GM23338 (cell line): ENCODE data around the gene XKR7. TPM values are rescaled to one million over a fixed set of nuclear protein-coding genes. Genes with fewer than 3 reads are reported as not detected.

Experiments used
- ATAC-seq: fragments of 200-7000 bp; cut with Tn5 transposase; 3 replicates; pipeline ENCODE4 v1.9.1; 2020
- DNase-seq: peaks from one replicate; pipeline ENCODE4 v3.0.0-alpha.2; 2015; ENCODE audit warnings: low spot score
- H2AFZ ChIP-seq: fragments of 200-600 bp; sonication (generic); 2 replicates; pipeline ENCODE4 v1.8.0; 2016; ENCODE audit warnings: antibody characterized with exemption, mild to moderate bottlenecking, moderate library complexity
- H3F3A ChIP-seq: fragments of 200-600 bp; sonication (generic); replicated peaks from 2 replicates; pipeline ENCODE4 v1.8.0; 2017; ENCODE audit warnings: antibody characterized with exemption, mixed run types, low read depth
- H3K27ac ChIP-seq: fragments of 200-600 bp; sonication (generic); 2 replicates; pipeline ENCODE4 v1.6.1; 2016; ENCODE audit warnings: low read depth
- H3K27me3 ChIP-seq: fragments of 200-600 bp; sonication (generic); 2 replicates; pipeline ENCODE4 v1.8.0; 2016; ENCODE audit warnings: mild to moderate bottlenecking, mixed run types, moderate library complexity; ENCODE audit not compliant: insufficient read depth
- H3K36me3 ChIP-seq: fragments of 200-600 bp; sonication (generic); 2 replicates; pipeline ENCODE4 v1.8.0; 2016; ENCODE audit warnings: mild to moderate bottlenecking; ENCODE audit not compliant: insufficient read depth
- H3K4me1 ChIP-seq: fragments of 200-600 bp; sonication (generic); 2 replicates; pipeline ENCODE4 v1.8.0; 2016; ENCODE audit warnings: mild to moderate bottlenecking, moderate library complexity; ENCODE audit not compliant: insufficient read depth
- H3K4me2 ChIP-seq: fragments of 200-600 bp; sonication (generic); 2 replicates; pipeline ENCODE4 v1.7.1; 2017; ENCODE audit warnings: mixed run types
- H3K4me3 ChIP-seq: fragments of 200-600 bp; sonication (generic); 2 replicates; pipeline ENCODE4 v1.6.1; 2016; ENCODE audit warnings: mixed run types
- H3K79me2 ChIP-seq: fragments of 200-600 bp; sonication (generic); replicated peaks from 2 replicates; pipeline ENCODE4 v1.8.0; 2017; ENCODE audit warnings: mild to moderate bottlenecking; ENCODE audit not compliant: insufficient read depth
- H3K9me2 ChIP-seq: fragments of 200-600 bp; sonication (generic); 2 replicates; pipeline ENCODE4 v1.8.0; 2017; ENCODE audit not compliant: insufficient read depth
- H4K20me1 ChIP-seq: fragments of 200-600 bp; sonication (generic); replicated peaks from 2 replicates; pipeline ENCODE4 v1.8.0; 2017; ENCODE audit warnings: mild to moderate bottlenecking; ENCODE audit not compliant: insufficient read depth
- H3K27ac Mint-ChIP-seq: 2 replicates; pipeline ENCODE4 v1.8.0; 2020; ENCODE audit warnings: inconsistent platforms, mild to moderate bottlenecking, moderate library complexity, mixed read lengths
- H3K27me3 Mint-ChIP-seq: 3 replicates; pipeline ENCODE4 v1.8.0; 2022; ENCODE audit warnings: low read depth, mild to moderate bottlenecking, moderate library complexity, mixed read lengths, inconsistent platforms; ENCODE audit not compliant: insufficient read depth, poor library complexity
- H3K36me3 Mint-ChIP-seq: 3 replicates; pipeline ENCODE4 v1.8.0; 2021; ENCODE audit warnings: low read depth, mild to moderate bottlenecking, inconsistent platforms, moderate library complexity, mixed read lengths
- H3K4me1 Mint-ChIP-seq: 3 replicates; pipeline ENCODE4 v1.8.0; 2020; ENCODE audit warnings: mild to moderate bottlenecking, inconsistent platforms, mixed read lengths
- H3K4me3 Mint-ChIP-seq: 3 replicates; pipeline ENCODE4 v1.8.0; 2021; ENCODE audit warnings: moderate library complexity, mild to moderate bottlenecking, inconsistent platforms, mixed read lengths
- H3K9me3 Mint-ChIP-seq: 3 replicates; pipeline ENCODE4 v1.8.0; 2020; ENCODE audit warnings: moderate library complexity, mild to moderate bottlenecking, inconsistent platforms, mixed read lengths
- CREB1 ChIP-seq: fragments of 250-450 bp; sonication (Bioruptor Pico); IDR thresholded peaks from 2 replicates; pipeline ENCODE4 v1.5.0; 2020; ENCODE audit warnings: low read depth, mild to moderate bottlenecking, moderate library complexity
- EZH2phosphoT487 ChIP-seq: fragments of 200-600 bp; sonication (generic); IDR thresholded peaks from one replicate; pipeline ENCODE4 v1.8.1; 2018; ENCODE audit warnings: antibody characterized with exemption; ENCODE audit not compliant: unreplicated experiment
- JUNB ChIP-seq: IDR thresholded peaks from one replicate; pipeline ENCODE4 v1.6.1; 2016; ENCODE audit warnings: antibody characterized with exemption; ENCODE audit not compliant: unreplicated experiment
- POLR2AphosphoS5 ChIP-seq: IDR thresholded peaks from 2 replicates; pipeline ENCODE4 v1.6.1; 2016; ENCODE audit warnings: antibody characterized with exemption, low read depth
- ZNF114 ChIP-seq: fragments of 250-450 bp; sonication (Bioruptor Pico); IDR thresholded peaks from 2 replicates; pipeline ENCODE4 v1.5.0; 2020; ENCODE audit warnings: mild to moderate bottlenecking, moderate library complexity
- polyA plus RNA-seq: library from polyadenylated mRNA; unstranded; fragments of >200 nt; fragmentation: Nextera tagmentation; extraction: Ambion mirVana; gene quantifications from 2 replicates; pipeline ENCODE4 v1.2.1, GENCODE V29; 2016
- total RNA-seq: library from RNA; depleted of rRNA; stranded (reverse); fragments of >200 nt; shearing (Covaris generic); gene quantifications from 2 replicates; pipeline ENCODE4 v1.2.3, GENCODE V29; 2014
- TF ChIP-seq, protein P1 (sequence below): fragments of 250-450 bp; sonication (Bioruptor Pico); IDR thresholded peaks from 2 replicates; pipeline ENCODE4 v1.5.0; 2020; ENCODE audit warnings: mild to moderate bottlenecking, moderate library complexity
- TF ChIP-seq, protein P2 (sequence below), 2 experiments: fragments of 200-600 bp in 1 of 2; sonication (generic) in 1 of 2; conservative IDR thresholded peaks; 2 replicates each; pipeline versions ENCODE4 v1.5.1 to v1.6.1; 2016 to 2017; ENCODE audit warnings: antibody characterized with exemption in 2 of 2, low read depth in 2 of 2, mild to moderate bottlenecking in 2 of 2, moderate library complexity in 1 of 2

XKR7 gene
- total and polyA plus RNA-seq, 2 experiments from 2014 or later: 0.61 to 3.9 TPM

DNA sequence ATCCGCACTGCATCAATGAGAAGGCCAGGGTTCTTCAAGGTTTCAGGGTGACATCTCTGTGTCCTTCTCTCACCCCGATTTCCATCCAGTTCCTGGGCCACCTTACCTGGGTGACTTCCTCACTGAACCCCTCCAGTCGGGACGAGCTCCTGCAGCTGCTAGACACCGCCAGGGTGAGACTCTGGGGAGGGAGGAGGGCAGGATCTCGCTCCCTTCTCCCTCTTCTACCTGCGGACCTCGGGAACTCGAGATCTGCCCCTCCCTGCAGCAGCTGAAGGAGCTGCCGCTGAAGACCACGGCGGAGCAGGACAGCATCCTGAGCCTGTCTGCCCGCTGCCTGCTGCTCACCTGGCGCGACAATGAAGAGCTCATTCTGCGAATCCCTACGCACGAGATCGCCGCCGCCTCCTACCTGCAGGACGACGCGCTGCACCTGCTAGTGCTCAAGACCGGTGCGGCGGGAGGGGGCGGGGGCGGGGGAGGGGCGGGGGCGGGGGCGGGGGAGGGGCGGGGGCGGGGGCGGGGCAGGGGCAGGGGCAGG, 49.8 kb downstream of the XKR7 start:
- Mint-ChIP-seq H3K9me3 (peaks cover 14% of the 10 kb centered on the region; the same call in 2 of the 3 replicates), H3K4me1 (peaks cover 21% of the 10 kb centered on the region), H3K36me3 (peaks cover 8% of the 10 kb centered on the region; the same call in 1 of the 3 replicates), H3K27me3 (peaks cover 5% of the 10 kb centered on the region), H3K4me3 (peak overlapping the region; percentile 86), H3K27ac (peak overlapping the region; percentile 46)
- Histone ChIP-seq H3K79me2 (no peaks in the 10 kb centered on the region; the same call in 1 of the 2 replicates), H3K9me2 (no peaks in the 10 kb centered on the region), H3K27ac (no peak overlapping the region), H3K4me3 (peak overlapping the region; percentile 93), H3K4me1 (peaks cover 19% of the 10 kb centered on the region), H4K20me1 (peaks cover 3% of the 10 kb centered on the region; the same call in 1 of the 2 replicates), H2AFZ (peak overlapping the region; percentile 96), H3F3A (peaks cover 17% of the 10 kb centered on the region; the same call in 1 of the 2 replicates), H3K36me3 (no peaks in the 10 kb centered on the region), H3K4me2 (peak overlapping the region; percentile 95), H3K27me3 (peaks cover 16% of the 10 kb centered on the region)
- DNase-seq (peak; percentile 100), ATAC-seq (peak; percentile 72)
- no peak for TF ChIP-seq EZH2phosphoT487
- no peak for TF ChIP-seq JUNB
- TF ChIP-seq, protein P1, sequence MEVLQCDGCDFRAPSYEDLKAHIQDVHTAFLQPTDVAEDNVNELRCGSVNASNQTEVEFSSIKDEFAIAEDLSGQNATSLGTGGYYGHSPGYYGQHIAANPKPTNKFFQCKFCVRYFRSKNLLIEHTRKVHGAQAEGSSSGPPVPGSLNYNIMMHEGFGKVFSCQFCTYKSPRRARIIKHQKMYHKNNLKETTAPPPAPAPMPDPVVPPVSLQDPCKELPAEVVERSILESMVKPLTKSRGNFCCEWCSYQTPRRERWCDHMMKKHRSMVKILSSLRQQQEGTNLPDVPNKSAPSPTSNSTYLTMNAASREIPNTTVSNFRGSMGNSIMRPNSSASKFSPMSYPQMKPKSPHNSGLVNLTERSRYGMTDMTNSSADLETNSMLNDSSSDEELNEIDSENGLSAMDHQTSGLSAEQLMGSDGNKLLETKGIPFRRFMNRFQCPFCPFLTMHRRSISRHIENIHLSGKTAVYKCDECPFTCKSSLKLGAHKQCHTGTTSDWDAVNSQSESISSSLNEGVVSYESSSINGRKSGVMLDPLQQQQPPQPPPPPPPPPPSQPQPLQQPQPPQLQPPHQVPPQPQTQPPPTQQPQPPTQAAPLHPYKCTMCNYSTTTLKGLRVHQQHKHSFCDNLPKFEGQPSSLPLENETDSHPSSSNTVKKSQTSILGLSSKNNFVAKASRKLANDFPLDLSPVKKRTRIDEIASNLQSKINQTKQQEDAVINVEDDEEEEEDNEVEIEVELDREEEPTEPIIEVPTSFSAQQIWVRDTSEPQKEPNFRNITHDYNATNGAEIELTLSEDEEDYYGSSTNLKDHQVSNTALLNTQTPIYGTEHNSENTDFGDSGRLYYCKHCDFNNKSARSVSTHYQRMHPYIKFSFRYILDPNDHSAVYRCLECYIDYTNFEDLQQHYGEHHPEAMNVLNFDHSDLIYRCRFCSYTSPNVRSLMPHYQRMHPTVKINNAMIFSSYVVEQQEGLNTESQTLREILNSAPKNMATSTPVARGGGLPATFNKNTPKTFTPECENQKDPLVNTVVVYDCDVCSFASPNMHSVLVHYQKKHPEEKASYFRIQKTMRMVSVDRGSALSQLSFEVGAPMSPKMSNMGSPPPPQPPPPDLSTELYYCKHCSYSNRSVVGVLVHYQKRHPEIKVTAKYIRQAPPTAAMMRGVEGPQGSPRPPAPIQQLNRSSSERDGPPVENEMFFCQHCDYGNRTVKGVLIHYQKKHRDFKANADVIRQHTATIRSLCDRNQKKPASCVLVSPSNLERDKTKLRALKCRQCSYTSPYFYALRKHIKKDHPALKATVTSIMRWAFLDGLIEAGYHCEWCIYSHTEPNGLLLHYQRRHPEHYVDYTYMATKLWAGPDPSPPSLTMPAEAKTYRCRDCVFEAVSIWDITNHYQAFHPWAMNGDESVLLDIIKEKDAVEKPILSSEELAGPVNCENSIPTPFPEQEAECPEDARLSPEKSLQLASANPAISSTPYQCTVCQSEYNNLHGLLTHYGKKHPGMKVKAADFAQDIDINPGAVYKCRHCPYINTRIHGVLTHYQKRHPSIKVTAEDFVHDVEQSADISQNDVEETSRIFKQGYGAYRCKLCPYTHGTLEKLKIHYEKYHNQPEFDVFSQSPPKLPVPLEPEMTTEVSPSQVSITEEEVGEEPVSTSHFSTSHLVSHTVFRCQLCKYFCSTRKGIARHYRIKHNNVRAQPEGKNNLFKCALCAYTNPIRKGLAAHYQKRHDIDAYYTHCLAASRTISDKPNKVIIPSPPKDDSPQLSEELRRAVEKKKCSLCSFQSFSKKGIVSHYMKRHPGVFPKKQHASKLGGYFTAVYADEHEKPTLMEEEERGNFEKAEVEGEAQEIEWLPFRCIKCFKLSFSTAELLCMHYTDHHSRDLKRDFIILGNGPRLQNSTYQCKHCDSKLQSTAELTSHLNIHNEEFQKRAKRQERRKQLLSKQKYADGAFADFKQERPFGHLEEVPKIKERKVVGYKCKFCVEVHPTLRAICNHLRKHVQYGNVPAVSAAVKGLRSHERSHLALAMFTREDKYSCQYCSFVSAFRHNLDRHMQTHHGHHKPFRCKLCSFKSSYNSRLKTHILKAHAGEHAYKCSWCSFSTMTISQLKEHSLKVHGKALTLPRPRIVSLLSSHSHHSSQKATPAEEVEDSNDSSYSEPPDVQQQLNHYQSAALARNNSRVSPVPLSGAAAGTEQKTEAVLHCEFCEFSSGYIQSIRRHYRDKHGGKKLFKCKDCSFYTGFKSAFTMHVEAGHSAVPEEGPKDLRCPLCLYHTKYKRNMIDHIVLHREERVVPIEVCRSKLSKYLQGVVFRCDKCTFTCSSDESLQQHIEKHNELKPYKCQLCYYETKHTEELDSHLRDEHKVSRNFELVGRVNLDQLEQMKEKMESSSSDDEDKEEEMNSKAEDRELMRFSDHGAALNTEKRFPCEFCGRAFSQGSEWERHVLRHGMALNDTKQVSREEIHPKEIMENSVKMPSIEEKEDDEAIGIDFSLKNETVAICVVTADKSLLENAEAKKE (CRISPR knock-in tag): 0 out of 2 replicates have a peak, but pooled peaks have one; percentile 28
- peak; percentile 48; the same call in 1 of the 2 replicates for TF ChIP-seq CREB1
- TF ChIP-seq ZNF114 (CRISPR knock-in tag): no peak
- TF ChIP-seq POLR2AphosphoS5: peak; percentile 59; the same call in 1 of the 2 replicates
- TF ChIP-seq, protein P2, sequence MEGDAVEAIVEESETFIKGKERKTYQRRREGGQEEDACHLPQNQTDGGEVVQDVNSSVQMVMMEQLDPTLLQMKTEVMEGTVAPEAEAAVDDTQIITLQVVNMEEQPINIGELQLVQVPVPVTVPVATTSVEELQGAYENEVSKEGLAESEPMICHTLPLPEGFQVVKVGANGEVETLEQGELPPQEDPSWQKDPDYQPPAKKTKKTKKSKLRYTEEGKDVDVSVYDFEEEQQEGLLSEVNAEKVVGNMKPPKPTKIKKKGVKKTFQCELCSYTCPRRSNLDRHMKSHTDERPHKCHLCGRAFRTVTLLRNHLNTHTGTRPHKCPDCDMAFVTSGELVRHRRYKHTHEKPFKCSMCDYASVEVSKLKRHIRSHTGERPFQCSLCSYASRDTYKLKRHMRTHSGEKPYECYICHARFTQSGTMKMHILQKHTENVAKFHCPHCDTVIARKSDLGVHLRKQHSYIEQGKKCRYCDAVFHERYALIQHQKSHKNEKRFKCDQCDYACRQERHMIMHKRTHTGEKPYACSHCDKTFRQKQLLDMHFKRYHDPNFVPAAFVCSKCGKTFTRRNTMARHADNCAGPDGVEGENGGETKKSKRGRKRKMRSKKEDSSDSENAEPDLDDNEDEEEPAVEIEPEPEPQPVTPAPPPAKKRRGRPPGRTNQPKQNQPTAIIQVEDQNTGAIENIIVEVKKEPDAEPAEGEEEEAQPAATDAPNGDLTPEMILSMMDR (conservative IDR thresholded peaks at IDR 0.05; ENCODE audit: low read depth in 2 of 2): peak in 1 of 2 experiments; percentile 82
